CD4-positive, alpha-beta T cell treated with Interferon alpha-2 for 1 hour (primary cell): ENCODE results near the gene DISP1.
"Not testable (repeated sequence)": the region's sequence is repeated elsewhere in the genome, so short reads cannot be mapped to it uniquely, and the experiment has no call there.

Experiments used
- DNase-seq, 2 donors: peaks; one replicate each; pipeline ENCODE4 v3.0.0-alpha.2; 2020 to 2022

DISP1 gene

DNA sequence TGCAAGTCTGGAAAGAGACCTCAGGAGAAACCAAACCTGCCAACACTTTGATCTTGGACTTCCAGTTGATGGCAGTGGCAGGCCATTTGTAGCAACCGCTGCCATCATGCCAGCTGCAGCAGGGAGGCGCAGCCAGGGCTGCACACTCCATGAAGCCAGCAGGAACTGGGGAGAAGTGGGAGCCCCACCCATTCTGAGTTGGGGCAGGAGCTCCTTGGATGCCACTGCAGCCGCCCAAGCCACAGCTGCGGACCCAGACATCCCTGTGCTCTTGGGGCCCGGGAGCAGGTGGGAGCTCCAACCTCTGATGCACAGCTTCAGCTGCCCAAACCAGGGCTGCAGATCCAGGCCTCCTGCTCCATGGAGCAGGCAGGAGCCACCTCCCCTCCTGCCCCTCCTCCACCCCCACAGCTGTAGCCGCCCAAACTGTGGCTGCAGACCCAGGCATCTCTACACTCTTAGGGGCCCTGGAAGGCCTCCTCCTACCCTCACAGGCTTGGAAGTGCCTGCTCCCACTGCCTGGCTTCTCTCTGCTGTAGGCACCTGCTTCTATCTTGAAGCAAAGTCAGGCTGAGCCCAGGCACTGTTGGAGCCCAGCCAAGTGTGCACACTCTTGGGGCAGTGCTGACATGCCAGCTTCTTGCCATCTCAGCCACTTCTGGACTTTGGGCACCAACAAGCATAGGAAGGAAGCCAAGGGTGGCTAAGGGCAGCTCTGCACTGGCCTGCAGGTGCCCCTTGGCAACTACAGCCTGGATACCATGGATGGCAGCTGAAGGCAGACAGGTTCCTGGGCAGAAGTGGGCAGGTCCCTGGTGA is 20.0 kb upstream of the DISP1 start:
- DNase-seq: no peak

DNA sequence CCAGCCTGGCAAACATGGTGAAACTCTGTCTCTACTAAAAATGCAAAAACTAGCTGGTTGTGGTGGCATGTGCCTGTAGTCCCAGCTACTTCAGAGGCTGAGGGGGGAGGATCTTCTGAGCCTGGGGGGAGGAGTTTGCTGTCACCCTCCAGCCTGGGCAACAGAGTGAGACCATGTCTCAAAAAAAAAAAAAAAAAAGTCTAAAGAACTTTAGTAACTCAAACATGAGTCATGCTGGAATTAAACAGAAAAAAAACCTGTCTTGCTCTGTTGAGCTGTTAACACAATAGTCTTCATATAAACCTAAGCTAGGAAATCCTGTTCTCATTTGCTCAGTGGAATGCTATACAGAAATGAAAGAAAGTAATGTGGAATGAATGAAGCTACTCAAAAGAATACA is 16.7 kb upstream of the DISP1 start:
- no peak for DNase-seq

DNA sequence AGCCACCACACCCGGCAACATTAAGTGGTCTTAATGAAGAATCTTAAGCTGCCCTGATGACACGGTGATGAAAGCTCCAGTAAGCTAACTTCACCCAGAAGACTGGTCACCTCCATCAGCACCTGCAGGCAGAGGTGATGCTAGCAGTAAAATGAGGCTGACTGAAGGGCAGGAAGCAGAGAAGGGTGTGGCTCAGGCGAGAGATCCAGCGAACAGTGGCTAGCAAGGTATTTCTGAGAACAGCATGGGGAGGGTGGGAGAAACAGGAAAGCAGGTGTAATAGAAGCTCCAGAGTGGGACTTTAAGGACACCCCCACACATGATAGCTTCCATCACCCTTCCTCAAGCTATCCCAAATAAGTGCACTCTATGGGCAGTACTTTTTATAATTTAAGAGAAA is 15.9 kb upstream of the DISP1 start:
- no peak for DNase-seq

DNA sequence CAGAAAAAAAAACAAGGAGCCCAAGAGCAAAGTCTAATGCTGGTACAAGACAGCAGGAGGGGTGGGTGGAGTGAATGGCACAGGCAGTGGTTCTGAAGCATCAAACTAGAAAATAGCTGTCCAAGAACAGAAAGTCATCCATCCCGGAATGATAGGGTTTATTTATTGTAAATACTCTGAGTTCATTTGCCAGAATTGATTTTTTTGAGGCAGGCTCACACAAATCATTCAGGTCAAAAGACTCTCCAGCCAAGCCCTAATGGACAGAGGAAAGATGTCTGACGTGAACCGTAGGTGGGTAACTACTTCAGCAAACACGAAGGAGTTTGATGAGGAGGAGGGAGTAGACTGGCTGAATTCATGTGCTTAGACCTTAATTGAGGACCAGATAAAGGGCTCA is 13.8 kb upstream of the DISP1 start:
- DNase-seq: no peak

DNA sequence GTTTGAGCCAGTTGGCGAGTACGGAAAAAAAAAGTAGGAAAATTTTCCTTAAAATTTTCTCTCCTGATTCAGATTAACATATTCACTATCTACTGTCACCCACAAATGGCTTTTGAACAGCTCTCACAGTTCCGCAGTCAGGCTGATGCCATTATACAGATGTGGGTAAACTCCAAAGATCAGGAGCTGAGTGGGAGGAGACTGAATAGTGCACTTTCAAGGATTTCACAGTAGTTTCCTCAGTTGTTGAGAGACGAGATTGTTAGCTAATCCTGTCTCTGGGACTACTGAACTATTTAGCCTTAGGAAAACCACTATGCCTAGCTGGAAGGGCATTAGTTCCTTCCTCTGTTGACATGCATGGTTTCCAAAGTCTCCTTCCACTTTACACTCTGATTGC is 3.2 kb upstream of the DISP1 start:
- no peak for DNase-seq

DNA sequence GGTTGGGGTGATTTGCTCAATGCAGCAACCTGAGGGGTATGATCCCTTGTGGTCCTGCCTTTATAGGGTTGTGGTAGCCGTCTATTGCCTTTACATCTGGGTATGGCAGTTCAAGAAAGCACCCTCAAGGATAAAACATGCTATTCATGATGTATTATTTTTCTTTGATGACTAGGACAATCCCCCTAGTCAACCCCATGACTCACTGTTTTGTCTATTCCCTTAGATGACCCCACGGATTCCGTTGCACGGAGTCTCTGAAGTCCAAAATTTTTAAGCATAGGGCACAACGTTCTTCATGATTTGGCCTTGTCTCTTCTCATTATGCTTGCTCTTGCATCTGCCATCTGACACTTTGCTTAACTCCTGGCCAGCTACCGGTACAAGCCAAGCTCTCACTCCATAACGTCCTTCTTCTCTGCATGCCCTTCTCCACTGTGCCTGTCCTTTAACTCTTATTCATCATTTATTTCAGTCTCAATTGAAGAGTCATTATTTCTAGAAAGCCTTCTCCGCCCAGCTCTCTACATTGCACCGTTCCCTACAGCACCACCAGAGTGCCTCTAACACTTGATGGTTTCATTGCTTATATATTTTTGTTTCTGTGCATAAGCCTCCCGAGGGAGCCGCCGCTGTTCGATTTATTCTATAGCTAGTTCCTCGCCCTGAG is 838 bp upstream of the DISP1 start:
- no peak for DNase-seq

DNA sequence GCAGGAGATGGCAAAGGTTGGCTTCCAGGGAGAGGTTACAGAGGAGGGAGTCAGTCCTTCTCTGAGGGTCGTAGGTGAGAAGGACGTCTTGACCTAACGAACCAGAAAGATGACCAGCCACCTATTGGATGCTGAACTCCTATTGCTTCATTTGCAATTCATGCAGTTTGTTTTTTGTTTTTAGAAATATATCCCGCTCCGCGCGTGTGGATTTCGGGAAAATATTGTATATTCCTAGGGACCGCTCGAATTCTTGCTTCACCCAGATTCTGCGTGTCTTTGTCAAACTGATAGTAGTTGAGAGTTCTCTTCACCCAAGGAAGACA is 564 bp downstream of the DISP1 start:
- DNase-seq: no peak

DNA sequence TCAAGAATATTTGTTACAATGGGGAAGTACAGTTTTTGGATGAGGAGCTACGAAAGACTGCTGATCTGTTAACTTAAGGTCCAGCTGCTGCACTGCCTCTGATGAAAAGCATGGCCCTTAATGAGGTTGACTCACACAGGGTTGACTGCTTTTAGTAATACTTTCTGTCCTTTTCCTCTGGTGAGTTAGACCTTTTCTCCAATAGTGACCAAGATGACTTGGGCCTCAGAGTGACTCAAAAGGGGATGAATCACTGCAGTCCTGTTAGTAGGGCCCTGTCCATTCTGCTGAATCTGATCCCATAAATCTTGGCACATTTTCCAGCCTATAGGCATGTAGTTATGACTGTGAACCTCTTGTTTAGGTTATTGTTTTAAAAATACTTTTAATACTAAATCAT is 2.7 kb downstream of the DISP1 start:
- no peak for DNase-seq

DNA sequence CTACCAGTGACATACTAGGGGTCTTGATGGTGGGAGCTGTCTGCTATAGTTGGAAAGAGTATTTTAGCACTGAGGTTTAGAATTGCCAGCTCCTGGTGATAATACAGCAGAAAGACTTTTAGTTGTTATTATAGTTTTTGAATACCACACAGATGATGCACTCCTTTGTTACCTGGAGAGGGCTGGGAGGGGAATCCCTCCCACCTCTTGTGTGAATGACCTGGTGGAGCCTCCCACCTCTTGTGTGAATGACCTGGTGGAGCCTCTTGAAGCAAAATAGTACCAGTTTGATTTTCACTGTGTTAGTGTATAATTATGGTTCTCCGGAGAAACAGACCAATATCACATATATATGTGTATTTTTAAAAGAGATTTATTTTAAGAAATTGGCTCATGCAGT is 3.3 kb downstream of the DISP1 start:
- DNase-seq: no peak

DNA sequence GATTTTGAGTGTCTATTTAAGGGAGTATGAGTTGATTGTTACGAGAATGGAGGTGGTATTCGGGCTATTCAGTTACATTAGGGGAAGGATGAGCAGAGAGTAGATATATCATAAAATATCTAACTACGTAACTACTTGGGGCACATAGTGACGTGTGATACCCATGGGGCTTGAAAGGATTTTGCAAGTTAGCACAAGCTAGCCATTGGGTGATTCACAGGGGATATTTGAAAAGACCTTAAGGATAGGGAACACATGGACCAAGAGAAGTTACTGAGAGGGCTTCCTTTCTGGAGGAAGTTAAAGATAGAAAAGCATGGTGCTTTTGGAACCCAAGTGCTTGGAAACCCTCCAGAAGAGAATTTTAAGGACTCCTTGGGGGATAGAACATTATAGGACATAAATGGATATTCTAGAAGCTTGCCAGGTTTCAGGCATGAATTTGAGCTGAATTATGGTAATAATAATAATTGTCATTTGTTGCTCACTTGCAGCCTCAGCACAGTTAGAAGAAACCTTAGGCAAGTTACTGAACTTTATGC is 5.4 kb downstream of the DISP1 start:
- no peak for DNase-seq

DNA sequence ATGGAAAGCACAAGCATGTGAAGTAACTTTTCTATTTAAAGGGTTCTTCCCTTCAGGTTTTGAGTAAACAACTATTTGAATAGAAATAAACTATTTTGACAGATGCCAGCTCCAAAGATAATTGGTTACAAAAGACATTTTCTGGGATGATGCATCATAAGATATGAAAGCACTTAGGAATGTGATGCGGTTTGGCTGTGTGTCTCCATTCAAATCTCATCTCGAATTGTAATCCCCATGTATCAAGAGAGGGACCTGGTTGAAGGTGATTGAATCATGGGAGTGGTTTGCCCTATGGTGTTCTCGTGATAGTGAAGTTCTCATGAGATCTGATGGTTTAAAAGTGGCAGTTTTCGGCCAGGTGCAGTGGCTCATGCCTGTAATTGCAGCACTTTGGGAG is 6.4 kb downstream of the DISP1 start:
- no peak for DNase-seq

DNA sequence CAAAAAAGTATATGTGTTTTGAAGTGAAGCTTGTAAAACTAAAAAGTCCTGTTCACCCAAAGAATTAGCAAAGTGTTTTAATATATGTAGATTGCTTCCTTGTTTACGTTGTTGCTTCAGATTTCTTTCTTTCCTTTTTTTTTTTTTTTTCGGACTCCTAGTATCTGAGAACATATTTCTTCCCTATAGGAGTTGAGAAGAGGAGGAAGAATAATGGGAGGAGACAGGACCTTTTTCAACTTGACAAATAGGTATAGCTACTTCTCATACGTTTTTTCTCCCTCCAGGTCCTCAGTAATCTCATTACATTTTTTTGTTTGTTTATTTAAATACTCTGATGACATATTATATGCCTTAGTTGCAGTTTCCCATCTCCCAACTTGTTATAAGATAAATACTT is 8.9 kb downstream of the DISP1 start:
- DNase-seq: no peak

DNA sequence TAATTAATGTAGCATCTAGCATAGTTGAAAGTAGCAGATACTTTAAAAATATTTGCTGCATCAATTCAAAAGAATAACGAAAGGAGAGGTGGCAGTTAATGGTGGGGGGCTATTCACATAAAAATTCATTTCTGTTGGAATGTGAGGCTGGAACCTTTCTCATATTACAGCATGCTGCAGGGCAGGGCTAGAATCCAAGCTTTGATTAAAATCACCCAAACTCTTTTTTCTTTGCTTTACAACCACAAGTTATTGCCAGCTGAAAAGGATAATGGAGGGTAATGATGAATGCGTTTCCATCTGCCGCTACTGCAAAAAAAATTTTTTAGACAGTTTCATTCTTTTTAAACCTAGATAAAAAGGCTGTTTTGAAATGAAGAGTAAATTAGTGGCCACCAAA is 9.8 kb downstream of the DISP1 start:
- no peak for DNase-seq

DNA sequence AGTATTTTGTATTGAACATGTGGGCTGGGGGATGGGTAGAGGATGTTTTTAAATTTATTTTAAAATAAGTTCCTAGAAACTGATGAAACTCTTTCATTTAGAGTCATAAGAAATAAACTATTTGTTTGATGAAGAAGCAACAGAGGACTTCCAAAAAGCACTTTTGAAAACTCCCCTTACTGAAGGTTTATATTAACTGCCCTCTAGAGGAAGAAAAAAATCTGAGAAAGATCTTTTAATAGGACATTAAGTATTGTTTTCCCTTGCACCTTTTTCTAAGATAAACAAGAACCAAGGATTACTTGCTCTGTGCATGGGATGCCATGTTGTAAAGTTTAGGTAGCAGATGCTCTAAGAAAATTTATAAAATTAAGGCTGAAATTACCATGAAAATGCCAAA is 14.1 kb downstream of the DISP1 start:
- DNase-seq: no peak

DNA sequence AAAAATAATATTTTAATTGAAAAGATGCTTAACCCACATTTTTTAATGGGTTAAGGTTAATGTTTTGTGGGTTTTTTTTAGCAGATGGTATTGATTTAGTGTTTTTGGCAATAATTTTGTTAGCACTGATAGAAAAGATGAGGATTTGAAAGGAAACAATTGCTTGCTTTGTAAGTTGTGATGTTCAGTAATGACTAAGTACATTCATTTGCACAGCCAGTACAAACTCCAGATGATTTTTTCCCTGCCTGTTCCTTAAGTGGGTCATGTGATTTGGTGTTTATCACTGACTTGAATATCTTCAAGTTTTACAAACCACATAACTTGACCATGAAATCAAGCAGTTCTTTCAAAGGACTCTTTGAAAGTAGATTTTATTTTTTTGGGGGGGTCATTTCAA is 15.0 kb downstream of the DISP1 start:
- no peak for DNase-seq

DNA sequence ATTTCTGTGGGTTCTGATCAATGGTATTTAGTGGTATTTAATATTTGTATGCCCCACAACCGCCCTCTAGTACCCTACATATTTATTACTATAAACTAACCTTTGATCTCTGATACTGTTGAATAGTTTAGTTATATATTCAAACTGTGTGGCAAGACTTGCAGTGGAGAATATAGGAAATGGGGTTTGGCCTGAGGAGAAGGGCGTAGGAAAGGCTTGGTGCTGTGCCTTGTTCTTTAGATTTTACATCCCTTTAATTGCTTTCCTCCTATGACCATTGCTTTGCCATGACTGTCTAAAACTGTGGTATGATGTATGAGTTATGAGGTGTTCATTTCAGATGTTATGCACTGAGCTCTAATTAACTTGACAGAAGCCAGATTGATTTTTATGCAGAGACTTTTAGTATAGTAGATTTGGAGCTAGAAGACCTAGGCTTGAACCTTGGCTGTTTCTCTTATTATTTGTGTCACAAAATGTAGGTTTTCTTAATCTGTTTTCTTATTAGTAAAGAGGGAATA is 18.6 kb downstream of the DISP1 start:
- no peak for DNase-seq

DNA sequence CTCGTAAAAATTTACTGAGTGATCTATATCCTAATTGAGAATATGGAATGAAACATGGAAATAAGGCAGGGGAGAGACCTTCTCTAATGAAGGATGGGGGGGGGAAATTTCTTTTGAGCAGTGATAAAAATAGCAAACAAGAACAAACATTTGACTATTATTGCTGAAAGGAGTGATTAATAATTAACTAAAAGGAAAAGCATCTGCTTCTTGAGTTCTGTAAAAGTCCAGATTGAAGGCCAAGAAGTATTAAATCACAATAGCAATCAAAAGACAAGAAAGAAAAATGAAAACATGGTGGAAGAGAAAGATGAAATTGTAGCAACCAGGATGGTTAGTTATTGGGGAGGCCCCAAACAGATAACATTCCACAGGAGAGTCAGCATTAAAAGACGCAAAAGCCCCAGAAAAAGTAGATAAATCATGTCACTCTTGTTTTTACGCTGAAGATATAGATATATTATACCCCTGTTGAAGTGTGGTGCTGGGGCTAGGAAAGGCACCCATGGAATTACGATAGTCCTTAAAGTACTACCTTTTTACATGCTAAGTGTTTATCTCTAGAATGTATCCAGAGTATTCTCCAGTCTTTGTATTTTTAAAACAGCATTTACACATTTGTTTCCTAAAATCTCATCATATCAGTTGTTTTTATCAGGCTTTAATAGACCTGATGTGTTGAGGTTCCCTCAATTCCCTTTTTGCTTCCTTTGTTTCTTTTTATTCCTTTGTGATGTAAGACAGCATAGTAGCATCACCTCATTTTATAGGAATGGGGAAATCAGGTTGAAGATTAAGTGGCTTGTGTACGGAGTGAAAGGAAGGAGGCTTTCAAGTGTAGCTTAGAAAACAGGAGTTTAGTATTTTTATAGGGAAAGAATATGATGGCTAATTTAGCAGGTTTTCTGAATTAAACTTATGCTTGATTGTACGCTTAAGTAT is 28.9 kb downstream of the DISP1 start:
- DNase-seq: no peak

DNA sequence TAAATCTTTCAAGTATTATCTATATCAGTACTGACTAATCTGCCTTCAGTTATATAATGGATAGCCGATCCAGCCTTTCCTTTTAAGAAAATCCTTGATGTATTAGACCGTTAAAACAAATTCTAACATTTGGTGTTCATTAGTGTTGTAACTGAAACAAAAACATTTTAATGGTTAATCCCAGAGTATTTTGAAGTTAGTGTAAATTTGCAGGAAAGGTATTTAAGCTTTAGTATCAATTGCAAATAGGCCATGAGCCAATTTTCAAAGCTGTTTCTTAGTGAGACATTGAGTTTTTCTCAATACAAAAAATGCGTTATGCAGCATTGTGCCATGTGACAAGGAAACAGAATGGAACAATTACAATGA is 29.6 kb downstream of the DISP1 start:
- DNase-seq: no peak

DNA sequence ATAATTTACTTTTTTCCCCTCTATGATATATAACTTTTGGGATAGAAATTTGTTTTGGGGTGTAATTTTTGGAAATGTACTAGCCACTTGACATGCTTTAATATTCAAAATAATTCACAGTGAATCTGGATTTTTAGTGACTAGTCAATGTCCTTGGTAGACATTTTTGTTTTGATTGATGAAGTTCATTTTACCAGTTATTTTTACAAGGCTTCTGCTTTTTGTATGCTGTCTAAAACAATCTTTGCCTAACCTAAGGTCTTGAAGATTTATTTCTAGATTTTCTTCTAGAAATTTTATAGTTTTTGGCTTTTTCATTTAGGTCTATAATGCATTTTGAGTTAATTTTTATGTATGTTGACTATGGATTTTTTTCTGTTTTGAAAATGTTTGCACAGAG is 30.9 kb downstream of the DISP1 start:
- DNase-seq: no peak

DNA sequence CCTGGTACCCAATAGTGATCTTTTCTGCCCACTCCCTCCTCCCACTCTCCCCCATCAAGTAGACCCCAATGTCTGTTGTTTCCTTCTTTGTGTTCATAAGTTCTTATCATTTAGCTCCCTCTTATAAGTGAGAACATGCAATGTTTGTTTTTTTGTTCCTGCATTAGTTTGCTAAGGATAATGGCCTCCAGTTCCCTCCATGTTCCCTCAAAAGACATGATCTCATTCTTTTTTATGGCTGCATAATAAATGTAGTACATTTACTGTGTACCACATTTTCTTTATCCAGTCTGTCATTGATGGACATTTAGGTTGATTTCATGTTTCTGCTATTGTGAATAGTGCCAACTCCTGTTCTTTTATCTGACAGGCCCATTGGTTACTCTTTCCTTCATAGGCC is 35.7 kb downstream of the DISP1 start:
- DNase-seq: not testable (repeated sequence)

DNA sequence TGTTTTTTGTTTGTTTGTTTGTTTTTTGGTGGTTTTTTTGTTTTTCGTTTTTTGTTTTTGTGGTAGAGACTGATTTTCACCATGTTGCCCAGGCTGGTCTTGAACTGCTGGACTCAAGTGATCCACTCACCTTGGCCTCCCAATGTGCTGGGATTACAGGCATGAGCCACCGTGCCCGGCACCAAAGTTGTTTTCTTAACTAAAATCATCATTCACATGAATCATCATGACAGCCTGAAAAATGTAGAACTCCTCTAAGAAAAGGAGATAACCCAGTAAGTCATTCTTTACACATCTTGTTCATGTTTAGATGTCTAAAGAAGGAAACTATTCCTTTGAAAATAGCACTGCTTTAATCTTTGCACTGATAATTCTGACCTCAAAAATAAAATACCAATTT is 37.5 kb downstream of the DISP1 start:
- DNase-seq: no peak

DNA sequence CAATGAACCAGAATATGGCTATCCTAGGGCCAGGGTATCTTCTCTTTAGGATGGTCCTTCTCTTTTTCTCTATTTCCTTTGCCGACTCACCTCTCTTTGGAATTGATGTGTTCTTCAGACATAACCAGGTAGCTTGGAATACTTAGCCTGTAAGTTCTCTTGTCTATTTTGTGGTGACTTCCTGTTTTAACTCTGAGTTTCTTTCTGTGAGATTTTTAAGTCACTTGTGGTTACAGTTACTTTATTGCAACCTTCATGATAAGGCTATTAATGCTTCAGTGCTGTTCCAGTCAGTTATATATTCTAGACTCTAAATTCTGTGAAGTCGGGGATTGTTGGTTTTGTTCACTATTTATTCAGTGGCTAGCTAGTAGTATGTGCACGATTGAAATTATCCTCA is 46.2 kb downstream of the DISP1 start:
- no peak for DNase-seq
